H1 (cell line): ENCODE results near the gene PEX5L.

ENCODE experiments used
- BACH1 ChIP-seq: IDR thresholded peaks from 2 replicates; pipeline ENCODE4 v1.6.1; 2012; ENCODE audit warnings: low read length, improper control_type of control experiment
- CBX5 ChIP-seq: fragments of 300-800, 300-1000 bp; sonication (generic); IDR thresholded peaks from 2 replicates; pipeline ENCODE4 v1.7.1; 2016; ENCODE audit warnings: antibody characterized with exemption, low read length, low read depth
- CTCF ChIP-seq, 3 experiments: IDR thresholded peaks; 1 replicate in 2 of 3; 2 replicates in 1 of 3; pipeline versions ENCODE4 v1.5.1 to v1.6.1; 2011; ENCODE audit warnings: low read length in 3 of 3, mild to moderate bottlenecking in 3 of 3, inconsistent platforms in 2 of 3, low read depth in 1 of 3, moderate library complexity in 1 of 3; ENCODE audit not compliant: insufficient read depth in 1 of 3; ENCODE audit errors: control extremely low read depth in 1 of 3
- MAX ChIP-seq: IDR thresholded peaks from 2 replicates; pipeline ENCODE4 v1.6.1; 2012; ENCODE audit warnings: inconsistent platforms
- POLR2A ChIP-seq, 2 experiments: IDR thresholded peaks; 1 replicate in 1 of 2; 2 replicates in 1 of 2; pipeline ENCODE4 v1.6.1; 2011; ENCODE audit warnings: low read depth in 2 of 2, low read length in 2 of 2, mild to moderate bottlenecking in 2 of 2; ENCODE audit errors: control extremely low read depth in 1 of 2
- POLR2AphosphoS5 ChIP-seq: IDR thresholded peaks from 2 replicates; pipeline ENCODE4 v1.6.1; 2011; ENCODE audit warnings: low read depth, low read length
- TF ChIP-seq, protein P1 (sequence below): IDR thresholded peaks from 2 replicates; pipeline ENCODE4 v1.6.1; 2012; ENCODE audit warnings: low read length, inconsistent platforms

GRCh38 chr3:180049391-180049790 is 12.7 kb upstream of the PEX5L start:
- TF ChIP-seq, protein P1, sequence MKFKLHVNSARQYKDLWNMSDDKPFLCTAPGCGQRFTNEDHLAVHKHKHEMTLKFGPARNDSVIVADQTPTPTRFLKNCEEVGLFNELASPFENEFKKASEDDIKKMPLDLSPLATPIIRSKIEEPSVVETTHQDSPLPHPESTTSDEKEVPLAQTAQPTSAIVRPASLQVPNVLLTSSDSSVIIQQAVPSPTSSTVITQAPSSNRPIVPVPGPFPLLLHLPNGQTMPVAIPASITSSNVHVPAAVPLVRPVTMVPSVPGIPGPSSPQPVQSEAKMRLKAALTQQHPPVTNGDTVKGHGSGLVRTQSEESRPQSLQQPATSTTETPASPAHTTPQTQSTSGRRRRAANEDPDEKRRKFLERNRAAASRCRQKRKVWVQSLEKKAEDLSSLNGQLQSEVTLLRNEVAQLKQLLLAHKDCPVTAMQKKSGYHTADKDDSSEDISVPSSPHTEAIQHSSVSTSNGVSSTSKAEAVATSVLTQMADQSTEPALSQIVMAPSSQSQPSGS, result no peak
- TF ChIP-seq CTCF (IDR thresholded peaks at IDR 0.05; ENCODE audit: control extremely low read depth in 1 of 3, insufficient read depth in 1 of 3, low read depth in 1 of 3, low read length in 3 of 3) (no peak), POLR2A (IDR thresholded peaks at IDR 0.05; ENCODE audit: control extremely low read depth in 1 of 2, low read depth in 2 of 2, low read length in 2 of 2) (no peak), POLR2AphosphoS5 (no peak), BACH1 (no peak), CBX5 (no peak), MAX (no peak)
